Fibroblast of villous mesenchyme (primary cell): ENCODE data around the gene OPRD1. TPM values are rescaled to one million over a fixed set of nuclear protein-coding genes. Genes with fewer than 3 reads are reported as not detected.

Source experiments
- DNase-seq: peaks from one replicate; pipeline ENCODE4 v3.0.0-alpha.2; 2010; ENCODE audit warnings: low read depth
- H3K4me3 ChIP-seq: 2 replicates; pipeline ENCODE4 v1.5.1; 2011; ENCODE audit warnings: low read depth, mild to moderate bottlenecking, low read length
- total RNA-seq: library from RNA; depleted of rRNA; stranded (reverse); fragments of >200 nt; gene quantifications from 2 replicates; pipeline ENCODE4 v1.2.3, GENCODE V29; 2012
- TF ChIP-seq, protein P1 (sequence below): IDR thresholded peaks from 2 replicates; pipeline ENCODE4 v1.5.1; 2012; ENCODE audit warnings: low read depth, mild to moderate bottlenecking, low read length; ENCODE audit not compliant: insufficient read depth

The OPRD1 gene
- total RNA-seq, 1 donor = under 0.01 TPM

DNA sequence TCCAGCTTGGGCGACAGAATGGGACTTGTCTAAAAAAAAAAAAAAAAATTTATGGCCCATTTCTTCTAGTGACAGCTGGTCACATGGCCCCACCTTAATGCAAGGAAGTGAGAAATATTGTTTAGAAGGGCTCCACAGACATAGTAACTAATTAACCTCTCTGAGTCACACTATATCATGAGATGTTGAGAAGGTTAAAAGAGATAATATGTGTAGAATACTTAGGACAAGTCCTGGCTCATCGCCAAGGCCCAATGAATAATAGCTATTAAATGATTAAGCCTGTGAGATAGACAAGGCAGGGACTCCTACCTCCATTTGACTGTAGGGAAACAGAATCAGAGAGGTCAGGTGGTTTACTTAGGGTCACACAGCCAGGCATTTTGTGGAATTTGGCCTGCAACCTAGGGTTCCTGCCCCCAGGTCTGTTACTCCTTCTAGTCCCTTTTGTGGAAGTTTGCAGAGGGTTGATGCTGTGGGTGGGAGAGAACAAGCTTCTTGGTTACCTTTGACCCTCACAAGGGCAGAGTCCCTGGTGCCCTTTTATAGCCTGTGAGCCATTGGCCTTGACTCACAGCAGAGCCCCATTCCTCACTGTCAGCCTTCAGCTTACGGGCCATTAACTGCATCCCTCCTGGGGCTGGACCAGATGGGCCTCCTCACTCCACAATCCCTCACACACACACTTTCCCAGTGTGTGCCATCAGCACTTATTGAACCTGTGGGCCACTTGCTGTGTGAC, 48.5 kb downstream of the OPRD1 start:
- DNase-seq = peak; percentile 8
- TF ChIP-seq, protein P1, sequence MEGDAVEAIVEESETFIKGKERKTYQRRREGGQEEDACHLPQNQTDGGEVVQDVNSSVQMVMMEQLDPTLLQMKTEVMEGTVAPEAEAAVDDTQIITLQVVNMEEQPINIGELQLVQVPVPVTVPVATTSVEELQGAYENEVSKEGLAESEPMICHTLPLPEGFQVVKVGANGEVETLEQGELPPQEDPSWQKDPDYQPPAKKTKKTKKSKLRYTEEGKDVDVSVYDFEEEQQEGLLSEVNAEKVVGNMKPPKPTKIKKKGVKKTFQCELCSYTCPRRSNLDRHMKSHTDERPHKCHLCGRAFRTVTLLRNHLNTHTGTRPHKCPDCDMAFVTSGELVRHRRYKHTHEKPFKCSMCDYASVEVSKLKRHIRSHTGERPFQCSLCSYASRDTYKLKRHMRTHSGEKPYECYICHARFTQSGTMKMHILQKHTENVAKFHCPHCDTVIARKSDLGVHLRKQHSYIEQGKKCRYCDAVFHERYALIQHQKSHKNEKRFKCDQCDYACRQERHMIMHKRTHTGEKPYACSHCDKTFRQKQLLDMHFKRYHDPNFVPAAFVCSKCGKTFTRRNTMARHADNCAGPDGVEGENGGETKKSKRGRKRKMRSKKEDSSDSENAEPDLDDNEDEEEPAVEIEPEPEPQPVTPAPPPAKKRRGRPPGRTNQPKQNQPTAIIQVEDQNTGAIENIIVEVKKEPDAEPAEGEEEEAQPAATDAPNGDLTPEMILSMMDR = no peak
- no peak overlapping the region for H3K4me3 ChIP-seq

DNA sequence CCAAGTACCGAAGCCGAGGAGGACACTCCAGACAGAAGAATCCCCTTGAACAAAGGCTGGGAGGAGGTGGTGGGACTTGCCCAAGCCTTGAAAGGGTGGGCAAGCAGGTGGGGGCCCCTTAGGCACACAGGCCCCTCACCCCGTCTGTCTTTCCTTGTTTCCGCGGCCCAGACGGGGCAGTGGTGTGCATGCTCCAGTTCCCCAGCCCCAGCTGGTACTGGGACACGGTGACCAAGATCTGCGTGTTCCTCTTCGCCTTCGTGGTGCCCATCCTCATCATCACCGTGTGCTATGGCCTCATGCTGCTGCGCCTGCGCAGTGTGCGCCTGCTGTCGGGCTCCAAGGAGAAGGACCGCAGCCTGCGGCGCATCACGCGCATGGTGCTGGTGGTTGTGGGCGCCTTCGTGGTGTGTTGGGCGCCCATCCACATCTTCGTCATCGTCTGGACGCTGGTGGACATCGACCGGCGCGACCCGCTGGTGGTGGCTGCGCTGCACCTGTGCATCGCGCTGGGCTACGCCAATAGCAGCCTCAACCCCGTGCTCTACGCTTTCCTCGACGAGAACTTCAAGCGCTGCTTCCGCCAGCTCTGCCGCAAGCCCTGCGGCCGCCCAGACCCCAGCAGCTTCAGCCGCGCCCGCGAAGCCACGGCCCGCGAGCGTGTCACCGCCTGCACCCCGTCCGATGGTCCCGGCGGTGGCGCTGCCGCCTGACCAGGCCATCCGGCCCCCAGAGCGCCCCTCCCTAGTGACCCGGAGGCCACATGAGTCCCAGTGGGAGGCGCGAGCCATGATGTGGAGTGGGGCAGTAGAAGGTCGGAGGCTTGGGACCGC, 50.8 kb downstream of the OPRD1 start:
- TF ChIP-seq, protein P1 = no peak
- no peak for DNase-seq
- no peak overlapping the region for H3K4me3 ChIP-seq

DNA sequence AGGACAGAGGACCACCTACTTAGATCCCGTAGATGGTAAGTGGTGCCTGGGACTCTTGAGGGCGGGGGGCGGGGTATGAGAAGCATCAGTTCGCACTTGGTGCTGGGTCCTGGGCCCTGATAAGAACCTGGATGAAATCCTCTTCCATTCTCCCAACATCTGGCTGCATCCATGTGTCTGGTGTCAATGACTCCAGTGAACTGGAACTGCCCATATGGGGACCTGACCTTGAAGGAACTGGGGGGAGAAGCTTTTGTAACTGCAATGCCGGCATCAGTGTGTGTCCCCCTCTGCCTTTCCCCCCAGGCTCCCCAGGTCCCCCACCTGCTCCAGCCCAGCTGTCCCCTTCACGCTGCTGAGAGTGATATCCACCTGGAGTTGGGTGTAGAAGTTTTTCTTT, 52.7 kb downstream of the OPRD1 start:
- no peak for DNase-seq
- TF ChIP-seq, protein P1 = no peak
- no peak overlapping the region for H3K4me3 ChIP-seq

DNA sequence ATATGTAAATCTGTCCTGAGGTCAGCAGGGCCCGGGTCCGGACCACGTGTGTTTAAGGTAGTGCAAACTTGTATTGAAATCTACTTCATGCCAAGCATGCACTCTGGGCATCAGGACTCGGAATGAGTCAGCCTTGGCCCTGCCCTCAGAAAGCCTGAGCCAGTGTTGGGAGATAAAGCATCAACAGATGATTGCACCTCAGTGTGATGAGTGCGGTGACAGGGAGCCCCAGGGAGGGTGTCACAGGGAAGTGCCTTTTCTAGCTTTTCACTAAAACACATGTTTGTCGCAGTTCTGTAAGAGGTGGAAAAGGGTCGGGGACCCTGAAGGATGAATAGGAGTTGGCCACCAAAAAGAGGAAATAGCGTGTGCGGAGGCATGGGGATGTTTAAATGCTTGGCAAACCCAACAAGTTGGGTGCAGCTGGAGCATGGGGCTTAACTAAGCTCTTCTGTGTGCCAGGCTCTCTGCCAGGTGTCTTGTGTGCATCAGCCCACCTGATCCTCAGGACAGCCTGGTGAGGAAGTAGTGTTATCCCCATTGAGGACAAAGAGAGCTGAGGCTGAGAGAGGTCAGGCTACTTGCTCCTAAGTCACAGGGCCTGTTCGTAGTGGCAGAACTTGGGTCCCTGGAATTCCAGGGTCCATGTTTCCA, 54.2 kb downstream of the OPRD1 start:
- DNase-seq = no peak
- H3K4me3 ChIP-seq = no peak overlapping the region
- TF ChIP-seq, protein P1 = no peak

DNA sequence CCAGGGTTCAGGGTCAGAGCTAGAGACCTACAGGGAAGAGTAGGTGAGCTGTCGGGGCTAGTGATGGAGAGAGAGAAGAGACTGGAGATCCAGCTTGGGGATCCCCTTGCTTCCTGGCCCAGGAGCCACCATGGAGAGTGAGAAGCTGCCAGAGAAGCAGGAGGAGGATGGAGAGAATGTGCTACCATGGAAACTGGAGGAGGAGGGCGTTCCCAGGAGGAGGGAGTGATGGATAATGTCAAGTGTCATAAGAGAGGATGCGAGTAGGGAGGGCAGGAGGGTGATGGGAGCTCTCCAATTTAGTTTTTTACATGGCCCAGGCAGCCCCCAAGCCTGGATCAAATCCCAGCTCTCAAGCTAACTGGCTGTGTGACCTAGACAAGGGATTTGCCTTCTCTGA, 55.9 kb downstream of the OPRD1 start:
- TF ChIP-seq, protein P1 = no peak
- H3K4me3 ChIP-seq = no peak overlapping the region

DNA sequence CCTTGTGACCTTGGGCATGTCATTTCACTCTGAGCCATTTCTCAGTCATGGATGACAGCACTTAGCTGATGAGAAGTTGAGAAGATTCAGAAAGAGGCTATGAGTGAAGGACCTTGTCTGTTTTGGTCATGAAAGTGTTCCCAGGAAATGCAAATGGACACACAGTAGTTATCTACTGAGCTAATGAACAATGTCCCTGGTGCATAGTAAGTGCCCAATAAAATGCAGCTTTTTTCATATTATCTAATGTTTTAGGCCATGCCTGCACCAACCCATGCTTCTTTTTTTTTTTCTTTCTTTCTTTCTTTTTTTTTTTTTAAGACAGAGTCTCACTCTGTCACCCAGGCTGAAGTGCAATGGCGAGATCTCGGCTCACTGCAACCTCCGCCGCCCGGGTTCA, 58.0 kb downstream of the OPRD1 start:
- DNase-seq = no peak
- no peak overlapping the region for H3K4me3 ChIP-seq
- TF ChIP-seq, protein P1 = no peak

More for the DNA sequence above, 55.9 kb downstream of the OPRD1 start:
- no peak for DNase-seq
